Mucosa of descending colon (tissue), 3 donors: ENCODE data around the gene PLEKHH3. TPM values are rescaled to one million over a fixed set of nuclear protein-coding genes. Genes with fewer than 3 reads are reported as not detected.

Experiments
- ATAC-seq: fragments of 200-7000 bp; cut with Tn5 transposase; one replicate; pipeline ENCODE4 v1.9.1; 2020; ENCODE audit warnings: mild to moderate bottlenecking, moderate library complexity
- DNase-seq, 3 donors: peaks; one replicate each; pipeline ENCODE4 v3.0.0-alpha.2; 2020
- H3K36me3 ChIP-seq: fragments of 200-600 bp; one replicate; pipeline ENCODE4 v1.8.0; 2021; ENCODE audit warnings: low read depth, mild to moderate bottlenecking
- H3K4me1 ChIP-seq: fragments of 200-600 bp; one replicate; pipeline ENCODE4 v1.8.0; 2021; ENCODE audit warnings: low read depth, mild to moderate bottlenecking
- H3K4me3 ChIP-seq: fragments of 200-600 bp; one replicate; pipeline ENCODE4 v1.8.0; 2021; ENCODE audit warnings: mild to moderate bottlenecking
- H3K9me3 ChIP-seq: fragments of 200-600 bp; one replicate; pipeline ENCODE4 v1.8.0; 2021; ENCODE audit warnings: mild to moderate bottlenecking
- intact Hi-C, 2 donors: fragments of 100-400 bp; cut with DNase I in 1 of 2; cut with micrococcal nuclease in 1 of 2; formaldehyde crosslinking; loops; one replicate each; pipeline versions ENCODE4 v1.11.0 to v1.11.1; 2022; cut with DNase I, micrococcal nuclease
- total RNA-seq, 3 donors: library from RNA; stranded (reverse); fragmentation: NEBNext Ultra II Directional in 2 of 3; extraction: Animal tissue kit (Norgen Biotek cat#: 25700) in 2 of 3; gene quantifications; one replicate each; pipeline versions ENCODE4 v1.2.1 to v1.2.4, GENCODE V29; 2021 to 2023
- TF ChIP-seq, protein P1 (sequence below): fragments of 200-600 bp; IDR thresholded peaks from one replicate; pipeline ENCODE4 v1.8.0; 2022; ENCODE audit warnings: antibody characterized with exemption, mild to moderate bottlenecking
- donor health status: DM: no; HTN: no; CAD: no; lungs with moderate emphysema.
- donor health status: DM: no; HTN: no; CAD: no.
- donor health status: DM: no; HTN: yes; CAD: no.

The PLEKHH3 gene
- total RNA-seq, 3 donors from 2014 or later: 4.3 to 27.5 (median 10.4) TPM

DNA sequence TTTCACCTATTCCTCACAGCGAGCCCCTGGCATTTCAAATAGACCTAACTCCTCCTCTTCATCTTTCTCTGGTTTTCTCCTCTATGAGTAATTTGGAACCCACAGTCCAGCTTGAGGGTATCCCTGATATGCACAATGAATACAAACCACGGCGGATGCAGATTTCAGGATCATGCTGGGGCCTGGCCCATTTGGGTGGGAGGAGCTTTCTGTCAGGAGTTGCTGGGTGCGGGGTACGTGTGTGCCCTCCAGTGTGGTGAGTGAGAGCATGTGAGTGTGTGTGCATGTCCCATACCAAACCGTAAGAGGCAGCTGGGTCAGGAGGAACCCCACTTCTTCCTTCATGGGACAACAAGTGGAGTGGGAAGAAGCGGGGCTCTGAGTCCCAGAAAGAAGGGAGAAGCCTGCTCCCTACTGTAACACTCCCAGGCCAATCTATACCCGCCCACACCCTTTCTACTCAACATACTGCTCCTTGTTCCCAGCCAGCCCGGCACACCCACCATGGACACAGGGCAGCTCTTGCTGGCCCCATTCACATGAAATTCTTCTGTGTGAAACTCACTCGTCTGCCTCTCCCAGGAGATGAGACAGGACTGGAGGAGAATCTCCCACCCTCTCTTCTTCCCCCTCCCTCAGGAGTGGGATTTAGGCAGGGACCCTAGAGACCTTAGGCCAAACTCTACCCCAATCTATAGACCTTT is 23.9 kb upstream of the PLEKHH3 start:
- ATAC-seq: no peak
- intact Hi-C loops: no loop called here
- no peak for DNase-seq
- TF ChIP-seq, protein P1, sequence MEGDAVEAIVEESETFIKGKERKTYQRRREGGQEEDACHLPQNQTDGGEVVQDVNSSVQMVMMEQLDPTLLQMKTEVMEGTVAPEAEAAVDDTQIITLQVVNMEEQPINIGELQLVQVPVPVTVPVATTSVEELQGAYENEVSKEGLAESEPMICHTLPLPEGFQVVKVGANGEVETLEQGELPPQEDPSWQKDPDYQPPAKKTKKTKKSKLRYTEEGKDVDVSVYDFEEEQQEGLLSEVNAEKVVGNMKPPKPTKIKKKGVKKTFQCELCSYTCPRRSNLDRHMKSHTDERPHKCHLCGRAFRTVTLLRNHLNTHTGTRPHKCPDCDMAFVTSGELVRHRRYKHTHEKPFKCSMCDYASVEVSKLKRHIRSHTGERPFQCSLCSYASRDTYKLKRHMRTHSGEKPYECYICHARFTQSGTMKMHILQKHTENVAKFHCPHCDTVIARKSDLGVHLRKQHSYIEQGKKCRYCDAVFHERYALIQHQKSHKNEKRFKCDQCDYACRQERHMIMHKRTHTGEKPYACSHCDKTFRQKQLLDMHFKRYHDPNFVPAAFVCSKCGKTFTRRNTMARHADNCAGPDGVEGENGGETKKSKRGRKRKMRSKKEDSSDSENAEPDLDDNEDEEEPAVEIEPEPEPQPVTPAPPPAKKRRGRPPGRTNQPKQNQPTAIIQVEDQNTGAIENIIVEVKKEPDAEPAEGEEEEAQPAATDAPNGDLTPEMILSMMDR: no peak
- no peak overlapping the region for H3K4me3 ChIP-seq
- H3K4me1 ChIP-seq: no peaks in the 10 kb centered on the region
- H3K9me3 ChIP-seq: no peaks in the 10 kb centered on the region
- no peaks in the 10 kb centered on the region for H3K36me3 ChIP-seq

DNA sequence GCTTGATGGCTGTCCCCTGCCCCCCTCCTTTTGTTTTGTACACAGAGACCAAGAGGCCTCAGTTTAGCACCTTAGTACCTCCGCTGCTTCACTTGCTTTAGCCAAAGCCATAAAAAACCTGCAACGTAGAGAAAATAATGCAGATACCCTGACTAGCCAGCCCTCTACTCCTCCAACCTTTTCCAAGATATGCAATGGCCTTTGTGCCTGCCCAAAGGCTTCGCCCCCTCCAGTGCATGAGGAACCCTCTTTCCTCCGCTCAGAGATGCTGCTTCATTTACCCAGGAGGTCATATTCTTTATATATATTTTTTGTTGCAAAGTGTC is 22.6 kb upstream of the PLEKHH3 start:
- no peak overlapping the region for H3K4me3 ChIP-seq
- no peaks in the 10 kb centered on the region for H3K9me3 ChIP-seq
- TF ChIP-seq, protein P1: no peak
- DNase-seq (no peak), ATAC-seq (no peak)
- H3K36me3 ChIP-seq: no peaks in the 10 kb centered on the region
- no peaks in the 10 kb centered on the region for H3K4me1 ChIP-seq
- intact Hi-C loops: no loop called here

DNA sequence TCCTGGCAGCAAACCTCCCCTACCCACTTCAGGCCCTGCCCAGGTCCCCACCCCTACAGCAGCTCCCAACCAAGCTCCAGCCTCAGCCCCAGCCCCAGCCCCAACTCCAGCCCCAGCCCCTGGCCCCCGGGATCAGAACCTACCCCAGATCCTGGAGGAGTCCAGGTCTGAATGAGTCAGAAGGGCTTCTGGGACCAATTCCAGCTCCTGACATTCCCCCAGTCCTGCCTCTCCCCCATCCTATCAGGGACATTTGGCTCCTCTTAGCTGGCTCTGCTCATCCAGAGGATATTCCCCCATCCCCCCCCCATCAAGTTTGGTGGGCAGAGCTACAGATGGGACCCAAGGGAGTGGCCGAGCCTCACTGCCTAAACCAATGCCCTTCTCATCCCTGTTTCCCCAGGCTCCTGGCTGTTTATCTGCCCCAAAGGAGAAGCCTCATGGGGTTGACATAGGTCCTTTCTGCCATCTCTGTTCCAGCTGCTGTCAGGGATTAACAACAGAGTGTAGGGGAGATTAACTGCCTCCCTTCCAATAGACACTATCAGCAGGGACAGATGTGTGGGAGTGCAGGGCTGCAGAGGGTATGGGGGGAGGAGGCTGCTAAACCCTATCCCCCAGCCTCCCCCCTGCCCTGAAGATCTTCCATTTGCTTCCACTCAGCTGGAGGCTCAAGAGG is 22.1 kb upstream of the PLEKHH3 start:
- no peak for ATAC-seq
- intact Hi-C loops: no loop called here

DNA sequence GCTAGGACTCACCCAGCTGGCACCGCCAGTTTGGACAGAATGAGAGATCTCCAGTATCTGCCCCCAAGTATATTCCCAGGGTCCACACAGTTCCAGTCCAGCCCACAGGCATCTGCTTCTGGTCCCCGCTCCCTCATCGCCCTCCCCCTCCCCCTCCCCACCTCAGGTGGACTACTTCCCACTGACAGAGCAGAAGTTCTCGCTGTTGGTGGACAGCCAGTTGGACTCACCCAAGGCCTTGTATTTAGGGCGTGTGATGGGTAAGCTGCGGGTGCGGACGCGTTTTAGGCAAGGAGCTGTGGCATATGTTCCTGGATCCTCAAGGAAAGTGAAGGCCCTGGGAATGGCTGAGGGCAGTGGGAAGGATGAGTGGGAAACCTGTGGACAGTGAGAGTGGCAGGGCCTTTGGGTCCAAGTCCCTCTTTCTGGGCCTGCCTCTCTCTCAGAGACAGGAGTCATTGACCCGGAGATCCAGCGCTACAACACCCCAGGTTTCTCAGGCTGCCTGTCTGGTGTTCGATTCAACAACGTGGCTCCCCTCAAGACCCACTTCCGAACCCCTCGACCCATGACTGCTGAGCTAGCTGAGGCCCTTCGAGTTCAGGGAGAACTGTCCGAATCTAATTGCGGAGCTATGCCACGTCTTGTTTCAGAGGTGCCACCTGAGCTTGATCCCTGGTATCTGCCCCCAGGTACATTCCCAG is 20.5 kb upstream of the PLEKHH3 start:
- TF ChIP-seq, protein P1: no peak
- H3K9me3 ChIP-seq: no peaks in the 10 kb centered on the region
- ATAC-seq (no peak), DNase-seq (peak in 1 of 3 donors; percentile 7)
- no peaks in the 10 kb centered on the region for H3K4me1 ChIP-seq
- no peak overlapping the region for H3K4me3 ChIP-seq
- intact Hi-C loops: no loop called here
- no peaks in the 10 kb centered on the region for H3K36me3 ChIP-seq

More for the DNA sequence above, 22.1 kb upstream of the PLEKHH3 start:
- no peak overlapping the region for H3K4me3 ChIP-seq
- H3K4me1 ChIP-seq: no peaks in the 10 kb centered on the region
- peak in 2 of 3 donors; percentile 17 to 19 for DNase-seq
- H3K36me3 ChIP-seq: no peaks in the 10 kb centered on the region
- TF ChIP-seq, protein P1: no peak
- H3K9me3 ChIP-seq: no peaks in the 10 kb centered on the region

DNA sequence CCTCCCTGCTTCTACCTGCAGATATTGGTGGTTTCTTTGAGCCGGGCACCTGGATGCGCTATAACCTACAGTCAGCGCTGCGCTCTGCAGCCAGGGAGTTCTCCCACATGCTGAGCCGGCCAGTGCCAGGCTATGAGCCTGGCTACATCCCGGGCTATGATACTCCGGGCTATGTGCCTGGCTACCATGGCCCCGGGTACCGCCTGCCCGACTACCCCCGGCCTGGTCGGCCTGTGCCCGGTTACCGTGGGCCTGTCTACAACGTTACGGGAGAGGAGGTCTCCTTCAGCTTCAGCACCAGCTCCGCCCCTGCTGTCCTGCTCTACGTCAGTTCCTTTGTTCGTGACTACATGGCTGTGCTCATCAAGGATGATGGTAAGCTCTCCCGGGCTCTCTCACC is 18.7 kb upstream of the PLEKHH3 start:
- Histone ChIP-seq H3K9me3 (no peaks in the 10 kb centered on the region), H3K4me3 (no peak overlapping the region), H3K36me3 (no peaks in the 10 kb centered on the region), H3K4me1 (no peaks in the 10 kb centered on the region)
- intact Hi-C loops: no loop called here
- DNase-seq (peak in 1 of 3 donors; percentile 15), ATAC-seq (no peak)
- TF ChIP-seq, protein P1: no peak
